GM19397 (cell line): Measurements from ENCODE around the gene PGBD5.

ENCODE experiments used
- ATAC-seq: cut with Tn5 transposase; IDR thresholded peaks from one replicate; pipeline ENCODE4 v1.9.1; 2021; ENCODE audit warnings: mild to moderate bottlenecking, moderate library complexity; ENCODE audit not compliant: unreplicated experiment

PGBD5 gene

DNA sequence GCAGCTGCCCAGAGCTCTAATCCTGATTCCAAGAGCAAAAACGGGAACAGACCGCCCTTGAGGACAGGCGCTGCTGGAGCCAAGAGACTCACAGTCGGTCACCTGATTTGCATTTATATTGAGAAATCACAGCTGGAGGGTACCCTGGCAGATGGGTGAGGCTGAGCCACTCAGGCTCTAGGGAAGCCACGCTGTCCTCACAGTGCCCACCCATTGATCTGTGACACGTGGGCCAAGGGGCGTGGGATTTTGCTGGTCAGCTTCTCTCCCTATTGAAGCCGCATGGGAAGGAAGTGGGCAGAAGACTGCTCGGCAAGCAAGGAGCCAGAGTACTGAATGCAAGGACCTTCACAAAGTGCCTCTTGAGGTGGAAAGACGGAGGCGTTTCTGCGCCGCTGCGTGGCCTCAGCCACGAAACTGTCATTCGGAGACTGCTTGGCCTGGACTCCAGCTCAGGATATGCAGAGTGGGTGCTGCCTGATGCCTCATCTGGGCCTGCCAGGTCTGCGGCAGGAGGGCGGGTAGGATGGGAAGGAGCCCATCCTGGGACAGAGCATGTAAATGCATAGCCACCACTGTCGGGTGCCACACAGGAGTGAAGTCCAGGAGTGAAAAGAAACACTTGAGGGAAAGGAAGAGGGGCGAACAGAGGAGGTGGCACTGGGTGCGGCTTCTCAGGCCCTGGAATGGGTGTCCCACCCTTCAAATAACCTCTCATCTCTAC is 139.8 kb downstream of the PGBD5 start:
- ATAC-seq, result no peak

DNA sequence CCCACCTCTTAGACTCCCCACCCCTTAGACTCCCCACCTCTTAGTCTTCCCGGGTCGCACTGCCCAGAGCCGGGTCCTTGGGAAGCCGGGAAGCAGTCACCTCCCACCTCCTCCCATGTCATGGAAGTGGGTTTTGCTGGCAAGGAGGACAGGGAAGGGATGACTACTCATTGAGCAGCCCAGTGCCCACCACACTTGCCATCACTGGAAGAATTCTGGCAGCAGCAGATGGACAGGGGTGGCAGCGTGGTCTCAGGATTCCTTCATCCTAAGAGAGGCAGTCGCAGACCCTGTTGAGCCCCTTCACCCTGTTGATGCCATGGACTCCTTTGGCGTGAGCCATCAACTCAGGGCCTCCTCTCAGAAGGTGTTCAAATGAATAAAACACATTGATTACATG is 140.8 kb downstream of the PGBD5 start:
- no peak for ATAC-seq

DNA sequence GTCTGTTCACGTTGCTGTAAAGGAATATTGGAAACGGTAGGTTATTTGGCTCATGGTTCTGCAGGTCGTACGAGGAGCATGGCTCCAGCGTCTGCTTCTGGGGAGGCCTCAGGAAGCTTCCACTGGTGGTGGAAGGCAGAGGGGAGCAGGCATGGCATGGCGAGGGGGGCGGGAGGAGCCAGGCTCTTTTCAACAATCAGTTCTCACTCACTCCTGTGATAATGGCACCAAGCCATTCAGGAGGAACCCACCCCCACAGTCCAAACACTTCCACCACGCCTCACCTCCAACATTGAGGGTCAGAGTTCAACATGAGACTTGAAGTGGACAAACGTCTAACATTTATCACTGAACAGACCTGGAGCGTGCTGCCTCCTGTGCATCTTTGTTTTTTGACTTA is 141.2 kb downstream of the PGBD5 start:
- ATAC-seq, result no peak

DNA sequence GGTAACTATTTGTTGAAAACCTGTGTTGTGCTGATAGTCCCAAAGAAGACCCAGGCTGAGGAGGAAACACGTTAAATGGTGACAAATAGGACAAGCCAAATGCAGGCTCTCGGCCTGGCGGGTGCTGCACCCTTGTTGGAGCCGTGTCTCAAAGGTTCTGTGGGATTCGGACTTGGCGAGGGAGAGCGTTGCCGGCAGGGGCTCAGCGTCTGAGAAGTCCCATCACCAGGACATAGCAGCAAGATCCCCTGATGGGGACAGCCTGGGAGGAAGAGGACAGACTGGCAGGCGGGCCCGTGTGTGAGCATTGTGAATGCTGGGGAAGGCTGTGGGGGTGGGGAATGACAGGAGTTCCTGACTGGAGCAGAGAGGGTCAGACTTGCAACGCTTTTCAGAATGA is 142.5 kb downstream of the PGBD5 start:
- ATAC-seq, result no peak

DNA sequence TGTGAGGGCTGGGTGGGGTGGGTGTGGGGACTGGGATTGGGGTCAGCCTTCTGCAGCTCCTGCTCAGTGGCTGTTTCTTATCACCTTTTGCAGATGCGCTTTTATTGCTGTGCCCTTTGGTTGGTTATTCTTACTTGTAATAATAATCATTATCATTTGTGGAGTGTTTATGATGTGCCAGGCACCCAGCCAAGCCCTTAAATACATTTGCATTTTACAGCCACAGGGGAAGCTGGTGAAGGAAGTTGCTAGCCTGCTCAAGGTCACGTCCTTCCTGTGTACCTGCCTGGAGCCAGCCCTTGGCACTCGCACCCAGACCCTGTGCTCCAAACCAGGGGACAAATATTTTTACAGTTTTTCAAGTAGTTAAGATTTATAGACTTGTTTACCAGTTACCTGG is 144.0 kb downstream of the PGBD5 start:
- ATAC-seq, result no peak

DNA sequence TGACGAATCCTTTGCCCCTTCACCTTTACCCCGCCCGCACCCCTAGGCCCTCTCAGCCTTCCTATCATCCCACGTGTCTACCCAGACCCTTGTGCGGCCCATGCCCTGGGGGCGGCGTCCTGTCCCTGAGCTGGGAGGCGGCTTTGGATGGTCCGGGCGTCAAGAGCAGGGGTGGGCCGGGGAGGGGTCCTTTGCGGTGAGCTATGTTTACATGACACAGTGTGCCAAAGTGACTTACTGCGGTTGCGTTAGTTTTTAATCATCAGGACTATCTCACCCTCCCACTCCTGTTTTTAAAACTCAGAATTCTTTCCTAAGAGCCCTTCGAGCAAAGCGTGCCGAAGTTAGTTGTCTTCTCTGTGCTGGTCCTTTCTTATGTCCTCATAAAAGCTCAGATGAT is 144.6 kb downstream of the PGBD5 start:
- ATAC-seq, result no peak

DNA sequence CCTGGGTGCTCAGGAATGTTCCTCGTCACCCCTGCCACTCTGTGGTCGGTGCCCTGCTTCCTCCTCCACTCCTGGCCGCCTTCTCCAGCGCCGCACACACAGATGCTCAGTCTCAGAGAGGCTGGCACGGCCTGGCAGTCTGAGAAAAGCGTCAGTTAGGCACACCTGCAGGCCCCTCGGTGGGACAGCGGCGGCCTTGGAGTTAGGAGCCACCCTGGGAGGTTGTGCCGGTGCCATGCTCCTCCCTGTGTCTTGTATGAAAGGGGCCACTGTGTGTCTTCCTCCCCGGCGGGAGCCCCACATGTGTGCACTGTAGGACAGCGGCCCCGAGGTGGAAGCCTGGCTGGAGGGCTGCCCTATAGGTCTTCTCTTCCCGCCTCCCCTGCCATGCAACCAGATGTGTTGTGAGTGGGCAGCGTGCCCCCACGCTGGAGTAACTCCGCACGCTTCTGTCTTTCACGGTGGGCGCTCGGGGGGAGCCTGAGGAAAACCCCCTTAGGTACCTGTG is 145.2 kb downstream of the PGBD5 start:
- ATAC-seq, result no peak

DNA sequence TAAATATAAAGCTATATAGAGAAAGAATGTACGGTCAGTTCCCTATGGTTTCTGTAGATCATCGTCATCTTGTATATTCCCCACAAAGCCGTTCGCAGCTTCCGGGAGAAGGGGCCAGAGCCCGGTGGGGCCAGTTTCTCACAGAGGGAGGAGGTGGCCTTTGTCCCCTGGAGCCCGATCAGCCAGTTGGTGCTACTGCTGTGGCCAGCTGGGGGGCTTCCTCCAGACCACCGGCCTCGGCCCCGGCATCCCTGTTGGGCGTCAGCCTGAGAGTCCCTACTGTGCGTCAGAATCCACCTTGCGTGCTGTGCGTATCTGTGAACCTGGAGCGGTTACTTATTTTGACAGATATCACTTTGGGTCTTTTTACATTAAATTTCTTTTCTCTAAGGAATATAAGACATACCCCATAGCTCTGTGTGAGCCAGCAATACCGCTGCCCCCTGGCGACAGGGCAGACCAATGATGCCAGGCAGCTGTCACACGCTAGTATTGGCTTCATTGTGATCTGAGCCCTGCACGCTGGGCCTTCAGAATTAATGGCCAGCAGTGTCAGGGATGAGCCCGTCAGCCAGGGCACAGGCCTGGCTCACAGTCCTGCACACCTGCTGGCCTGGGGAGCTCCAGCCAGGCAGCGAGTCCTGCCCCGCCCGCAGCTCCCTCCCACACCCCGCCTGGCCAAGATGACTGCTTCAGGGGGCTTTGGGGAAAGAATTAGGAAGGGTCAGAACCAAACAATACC is 145.9 kb downstream of the PGBD5 start:
- no peak for ATAC-seq

DNA sequence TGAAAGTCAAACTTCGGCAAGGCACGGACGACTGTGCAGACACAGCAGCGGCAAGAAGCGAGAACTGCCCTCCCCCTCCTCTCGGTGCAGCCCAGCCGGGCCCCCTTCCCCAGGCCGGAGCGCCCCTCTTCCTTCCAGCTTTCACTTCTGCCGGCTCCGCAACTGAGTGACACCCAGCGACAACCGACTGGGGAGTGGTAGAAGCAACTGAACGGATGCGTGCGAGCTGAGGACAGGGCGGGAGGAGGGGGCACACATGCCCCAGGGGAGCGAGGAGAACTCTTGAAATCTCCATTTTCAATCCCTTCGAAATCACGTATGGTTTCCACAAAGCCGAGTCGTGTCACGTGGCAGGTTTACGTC is 146.6 kb downstream of the PGBD5 start:
- ATAC-seq, result no peak

DNA sequence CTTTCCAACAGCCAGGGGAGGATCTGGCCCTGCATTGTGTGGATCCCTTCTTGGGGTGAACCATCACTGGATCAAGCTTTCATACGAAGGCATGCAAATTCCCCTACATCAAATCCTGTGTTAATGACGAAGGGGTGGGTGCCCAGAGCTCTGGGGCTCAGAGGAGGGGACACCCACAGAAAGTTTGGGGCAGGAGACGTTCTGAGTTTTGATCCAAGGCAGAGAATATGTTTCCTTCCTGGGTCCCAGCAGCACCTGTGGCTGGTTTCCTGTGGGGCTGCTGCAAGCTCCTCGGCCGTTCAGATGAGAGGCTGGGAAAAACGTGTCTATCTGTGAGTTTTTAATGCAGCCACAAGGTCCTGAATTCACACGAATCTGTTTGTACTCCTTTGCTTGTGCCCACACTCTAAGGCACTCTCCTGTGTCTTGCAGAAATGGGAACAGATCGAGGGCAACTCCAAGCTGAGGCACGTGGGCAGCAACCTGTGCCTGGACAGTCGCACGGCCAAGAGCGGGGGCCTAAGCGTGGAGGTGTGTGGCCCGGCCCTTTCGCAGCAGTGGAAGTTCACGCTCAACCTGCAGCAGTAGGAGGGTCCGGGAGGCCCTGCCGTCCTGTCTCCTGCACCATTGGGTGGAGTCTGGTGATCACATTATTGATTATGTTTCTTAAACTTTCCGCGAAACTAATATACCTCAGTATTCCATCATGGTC is 147.1 kb downstream of the PGBD5 start:
- ATAC-seq, result no peak

DNA sequence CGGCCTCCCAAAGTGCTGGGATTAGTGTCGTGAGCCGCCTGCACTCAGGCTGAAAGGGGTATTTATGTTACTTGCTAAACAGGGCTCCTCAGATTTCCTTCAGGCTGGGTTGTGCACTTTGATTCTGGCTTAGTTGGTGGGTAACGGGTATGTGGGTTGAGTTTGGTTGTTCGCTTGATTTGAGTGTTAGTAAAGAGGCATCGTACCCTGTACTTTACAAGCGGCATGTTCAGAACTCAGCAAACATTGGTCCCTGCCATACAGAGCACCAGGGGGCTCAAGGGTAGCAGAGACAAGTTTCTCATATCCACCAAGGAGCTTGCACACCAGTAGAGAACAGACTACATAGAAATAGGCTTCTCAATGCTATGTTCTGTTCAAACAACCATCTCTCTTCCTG is 147.8 kb downstream of the PGBD5 start:
- no peak for ATAC-seq

DNA sequence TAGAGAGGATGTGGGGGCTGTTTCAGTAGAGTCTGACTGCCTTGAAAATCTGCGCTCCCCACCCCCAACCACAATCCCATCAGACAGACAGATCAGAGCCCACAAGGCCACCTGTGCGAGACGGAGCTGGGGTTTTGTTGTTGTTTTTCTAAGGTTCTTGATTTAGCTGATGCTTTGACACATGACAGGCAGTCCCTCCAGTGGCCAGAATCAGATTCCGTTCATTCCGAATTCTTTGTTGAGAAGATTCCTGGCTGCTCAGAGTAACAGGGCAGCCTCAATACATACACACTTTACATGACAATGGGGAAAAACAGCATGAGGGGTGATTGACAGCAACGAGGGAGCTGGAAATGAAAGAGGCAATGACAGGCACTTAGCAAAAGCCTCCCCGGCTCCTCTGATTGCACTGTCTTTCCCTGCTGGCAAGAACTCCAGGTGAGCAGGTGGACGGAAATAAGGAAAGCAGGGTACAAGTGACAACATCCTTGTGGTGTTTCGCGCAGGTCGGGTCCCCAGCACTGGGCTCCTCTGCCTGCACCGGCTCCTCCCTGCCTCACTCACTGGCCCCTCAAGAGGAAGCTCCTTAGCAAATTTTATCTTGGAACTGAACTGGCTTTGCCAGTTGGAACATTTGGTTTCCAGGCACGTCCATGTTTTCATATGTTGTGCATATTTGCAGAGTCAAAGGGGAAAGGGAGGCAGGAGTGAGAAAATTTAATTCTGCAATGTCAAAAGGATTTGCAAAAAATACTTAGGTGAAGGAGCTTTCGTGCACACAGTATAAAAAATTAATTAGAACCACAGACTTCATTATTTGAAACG is 148.7 kb downstream of the PGBD5 start:
- ATAC-seq, result no peak

DNA sequence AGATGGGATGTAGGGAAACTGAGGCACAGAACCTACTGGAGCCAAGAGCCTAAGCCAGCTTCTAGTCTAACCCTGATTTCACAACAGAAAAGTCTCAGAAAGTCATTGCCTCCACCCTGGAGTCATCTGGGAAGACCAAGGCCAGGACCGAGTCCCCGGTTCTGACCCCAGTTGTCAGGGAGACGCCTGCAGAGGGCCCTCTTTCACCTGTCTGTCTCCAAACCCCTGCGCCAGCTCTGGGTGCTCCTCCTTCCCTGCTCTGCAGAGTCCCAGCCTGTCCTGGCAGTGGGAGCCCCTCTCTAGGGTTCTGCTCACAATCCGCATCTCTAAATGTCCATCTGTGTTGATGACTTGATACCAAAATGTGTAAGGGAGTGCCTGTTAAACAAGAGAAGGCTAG is 149.7 kb downstream of the PGBD5 start:
- ATAC-seq, result no peak

DNA sequence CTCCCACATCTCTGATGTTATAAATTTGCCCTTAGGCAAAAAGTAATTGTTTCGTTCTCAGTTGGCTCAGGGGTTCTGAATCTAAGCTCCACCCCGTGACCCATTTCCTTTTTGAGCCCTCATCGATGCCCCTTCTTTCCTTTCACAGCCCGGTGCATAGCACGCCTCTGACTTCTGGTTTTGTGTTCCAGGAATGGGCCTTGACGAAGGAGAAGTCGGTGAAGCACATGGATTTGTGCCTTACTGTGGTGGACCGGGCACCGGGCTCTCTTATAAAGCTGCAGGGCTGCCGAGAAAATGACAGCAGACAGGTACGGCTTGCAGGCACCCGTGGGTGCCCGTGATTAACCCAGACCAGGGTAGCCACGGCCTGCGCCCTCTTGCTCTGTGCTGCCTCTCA is 151.9 kb downstream of the PGBD5 start:
- ATAC-seq, result no peak

DNA sequence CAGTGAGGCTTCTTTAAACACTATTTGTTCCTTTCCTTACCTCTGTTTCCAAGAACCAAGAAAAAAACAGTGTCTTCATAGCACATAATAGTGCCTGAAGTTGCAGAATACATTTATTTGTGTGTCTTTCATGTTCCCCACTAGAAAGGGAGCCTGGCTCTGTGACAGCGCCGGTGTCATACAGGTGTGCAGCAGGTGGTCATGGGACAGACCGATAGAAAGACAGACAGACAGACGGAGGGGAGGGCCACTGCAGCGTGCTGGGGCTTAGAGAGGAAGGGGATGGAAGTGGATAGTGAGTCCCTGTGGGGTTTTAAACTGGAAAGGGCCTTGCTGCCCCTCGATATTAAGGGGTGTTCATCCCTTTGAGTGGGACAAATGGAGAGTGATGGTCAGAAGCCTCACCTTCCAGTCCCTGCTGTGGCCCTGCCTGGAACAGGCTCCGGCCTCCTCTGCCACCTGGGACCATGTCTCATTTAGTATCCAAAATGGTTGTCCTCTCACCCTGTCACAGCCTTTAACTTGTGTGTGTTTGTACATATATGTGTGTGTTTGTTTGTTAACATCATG is 152.9 kb downstream of the PGBD5 start:
- no peak for ATAC-seq

DNA sequence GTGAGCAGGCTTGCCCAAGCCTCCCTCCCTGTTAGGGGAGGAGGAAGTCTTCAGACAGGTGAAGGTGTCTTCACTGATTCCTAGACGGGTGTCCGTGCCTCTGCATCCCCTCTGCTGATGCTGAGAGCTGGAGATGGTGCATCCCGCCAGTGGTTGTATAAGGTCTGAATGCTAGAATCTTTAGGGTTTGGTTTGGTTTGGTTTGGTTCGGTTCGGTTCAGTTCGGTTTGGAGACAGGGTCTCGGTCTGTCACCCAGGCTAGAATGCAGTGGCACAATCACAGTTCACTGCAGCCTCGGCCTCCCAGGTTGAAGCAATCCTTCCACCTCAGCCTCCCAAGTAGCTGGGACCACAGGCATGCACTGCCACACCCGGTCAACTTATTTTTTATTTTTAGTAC is 153.6 kb downstream of the PGBD5 start:
- ATAC-seq, result no peak

DNA sequence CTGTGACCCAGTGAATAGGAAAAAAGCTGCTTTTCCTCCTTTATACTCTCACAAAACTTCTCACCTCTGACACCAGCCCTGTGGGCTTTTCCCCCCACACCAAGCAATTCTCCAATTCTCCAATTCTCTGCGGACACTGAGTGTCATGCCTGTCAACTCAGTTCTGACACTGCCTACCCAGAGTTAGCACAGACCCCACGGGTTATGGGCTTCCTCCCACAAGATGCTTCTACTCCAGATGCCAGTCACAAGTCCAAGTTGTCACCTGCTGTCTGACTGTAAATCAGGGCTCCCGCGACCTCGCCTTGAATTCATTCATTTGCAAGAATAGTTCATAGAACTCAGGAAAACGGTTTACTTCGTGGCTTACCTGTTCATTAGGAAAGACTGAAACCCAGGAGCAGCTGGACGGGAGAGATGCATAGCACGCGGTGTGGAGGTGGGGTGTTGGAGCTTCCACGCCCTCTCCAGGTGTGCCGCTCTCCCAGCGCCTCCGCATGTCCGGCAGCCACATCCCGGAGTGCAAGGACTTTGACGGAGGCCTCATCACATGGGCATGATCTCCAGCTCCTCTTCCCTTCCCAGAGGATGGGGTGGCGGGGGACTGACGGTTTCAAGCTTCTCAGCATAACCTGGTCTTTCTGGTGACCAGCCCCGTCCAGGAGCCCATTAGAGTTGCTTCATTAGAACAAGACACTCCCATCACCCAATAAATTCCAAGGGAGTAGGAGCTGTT is 154.7 kb downstream of the PGBD5 start:
- ATAC-seq, result no peak

DNA sequence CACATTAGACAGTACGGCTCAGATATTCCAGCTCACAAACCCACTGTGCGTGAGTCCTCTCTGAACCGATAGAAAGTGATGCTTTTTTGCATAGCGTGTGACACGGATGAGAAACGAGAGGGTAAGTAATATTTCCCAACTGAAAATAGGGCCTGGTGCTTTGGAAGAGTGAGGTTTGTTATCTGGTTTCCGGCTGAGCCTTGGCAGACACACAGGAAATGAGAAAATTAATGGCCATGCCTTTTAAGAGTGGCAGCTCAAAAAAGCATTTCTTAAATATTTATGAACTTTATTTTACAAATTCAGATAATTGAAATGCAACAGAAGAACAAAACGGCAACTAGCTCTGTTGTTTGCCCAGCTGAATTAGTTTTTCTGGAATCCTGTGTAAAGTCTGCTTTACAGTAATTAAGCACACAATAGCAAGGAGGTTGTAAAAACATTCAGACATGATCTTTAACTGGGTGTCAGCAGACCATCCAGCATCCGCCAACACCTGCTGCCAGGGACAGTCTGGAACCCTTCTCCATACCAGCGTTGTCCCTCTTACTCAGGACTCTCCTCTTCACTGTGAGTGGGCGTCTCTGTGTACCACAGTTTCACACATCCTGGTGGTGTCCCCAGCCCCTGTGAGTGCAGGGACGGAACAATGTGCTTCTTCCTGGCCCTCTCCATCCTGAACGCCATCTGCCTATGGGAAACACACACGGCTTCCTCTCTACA is 155.4 kb downstream of the PGBD5 start:
- no peak for ATAC-seq

DNA sequence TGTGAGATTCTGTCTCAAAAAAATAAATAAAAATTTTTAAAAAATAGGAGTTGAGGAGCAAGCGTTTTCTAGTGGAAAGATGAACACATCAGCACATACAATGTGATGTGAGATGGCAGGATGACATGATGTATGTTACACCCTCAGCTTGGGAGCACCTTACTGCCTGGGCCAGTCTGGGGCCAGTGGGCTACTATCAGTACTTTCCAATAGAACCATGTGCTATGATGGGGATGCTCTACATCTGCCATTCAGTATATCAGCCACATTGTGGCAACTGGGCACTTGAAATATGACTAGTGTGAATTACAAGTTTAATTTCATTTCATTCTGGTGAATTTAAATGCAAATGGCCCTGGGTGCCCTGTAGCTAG is 156.0 kb downstream of the PGBD5 start:
- ATAC-seq, result no peak
